Measurements from ENCODE around the gene CLEC16A. TPM values are rescaled to one million over a fixed set of nuclear protein-coding genes. Genes with fewer than 3 reads are reported as not detected.

CLEC16A gene
- total RNA-seq, 2 experiments from 2014 or later: 32.6 to 34.9 TPM

GRCh38 chr16:11127610-11128195 is 183.3 kb downstream of the CLEC16A start:
- ChIA-PET POLR2A (no interaction called here), CTCF (no interaction called here)

- ChIA-PET POLR2A (no interaction called here), CTCF (interaction anchor here (1.3 kb wide), 1 partner anchor 23 kb away, joined by 3 read pairs; no protein-coding TSS in a partner anchor)
These were observed 184.1 kb downstream of the CLEC16A start for GRCh38 chr16:11128211-11129141.

GRCh38 chr16:11129378-11129781 is 185.0 kb downstream of the CLEC16A start:
- ChIA-PET CTCF (interaction anchor here (0.7 to 1.3 kb wide), 2 partner anchors 22 to 360 kb away, joined by 3 read pairs; no protein-coding TSS in a partner anchor), POLR2A (no interaction called here)

- ChIA-PET CTCF (no interaction called here), POLR2A (no interaction called here)
These were observed 186.8 kb downstream of the CLEC16A start for GRCh38 chr16:11130978-11131665.

- ChIA-PET CTCF (no interaction called here), POLR2A (no interaction called here)
These were observed 187.3 kb downstream of the CLEC16A start for GRCh38 chr16:11131706-11132105.

- ChIA-PET CTCF (no interaction called here), POLR2A (no interaction called here)
These were observed 189.1 kb downstream of the CLEC16A start for GRCh38 chr16:11133344-11133943.

- POLR2A ChIA-PET: no interaction called here
These were observed 190.5 kb downstream of the CLEC16A start for GRCh38 chr16:11134722-11135463.

GRCh38 chr16:11135464-11135973 is 191.2 kb downstream of the CLEC16A start:
- CTCF ChIA-PET: no interaction called here
- POLR2A ChIA-PET: no interaction called here

More at GRCh38 chr16:11134722-11135463, 190.5 kb downstream of the CLEC16A start:
- CTCF ChIA-PET: no interaction called here

GRCh38 chr16:11136600-11136999 is 192.2 kb downstream of the CLEC16A start:
- CTCF ChIA-PET: no interaction called here
- POLR2A ChIA-PET: interaction anchor here (0.6 kb wide), 1 partner anchor 122 kb away, joined by 4 read pairs; no protein-coding TSS in a partner anchor

GRCh38 chr16:11138022-11138768 is 193.8 kb downstream of the CLEC16A start:
- POLR2A ChIA-PET: no interaction called here
- CTCF ChIA-PET: interaction anchor here (0.6 kb wide), 1 partner anchor 18 kb away, joined by 4 read pairs; no protein-coding TSS in a partner anchor

- CTCF ChIA-PET: interaction anchor here (0.6 kb wide), 1 partner anchor 17 kb away, joined by 4 read pairs; no protein-coding TSS in a partner anchor
- POLR2A ChIA-PET: no interaction called here
These were observed 194.5 kb downstream of the CLEC16A start for GRCh38 chr16:11138769-11139325.

- POLR2A ChIA-PET: interaction anchor here (0.5 to 0.6 kb wide), 2 partner anchors 117 to 179 kb away, joined by 3 read pairs; partner anchors contain the start of gene SOCS1
These were observed 195.1 kb downstream of the CLEC16A start for GRCh38 chr16:11139326-11140097.

GRCh38 chr16:11140098-11140375 is 195.7 kb downstream of the CLEC16A start:
- ChIA-PET CTCF (interaction anchor here (0.9 kb wide), 1 partner anchor 10 kb away, joined by 4 read pairs; no protein-coding TSS in a partner anchor), POLR2A (interaction anchor here (0.5 to 0.6 kb wide), 2 partner anchors 116 to 178 kb away, joined by 3 read pairs; partner anchors contain the start of gene SOCS1)

More at GRCh38 chr16:11139326-11140097, 195.1 kb downstream of the CLEC16A start:
- CTCF ChIA-PET: interaction anchor here (0.9 kb wide), 1 partner anchor 10 kb away, joined by 4 read pairs; no protein-coding TSS in a partner anchor

- POLR2A ChIA-PET: interaction anchor here (0.5 kb wide), 1 partner anchor 178 kb away, joined by 3 read pairs; no protein-coding TSS in a partner anchor
- CTCF ChIA-PET: interaction anchor here (0.9 to 1.0 kb wide), 2 partner anchors 9 to 20 kb away, joined by 3 to 4 read pairs; no protein-coding TSS in a partner anchor
These were observed 196.1 kb downstream of the CLEC16A start for GRCh38 chr16:11140466-11140865.

GRCh38 chr16:11140867-11141266 is 196.5 kb downstream of the CLEC16A start:
- ChIA-PET CTCF (interaction anchor here (1.0 kb wide), 1 partner anchor 20 kb away, joined by 3 read pairs; no protein-coding TSS in a partner anchor), POLR2A (no interaction called here)

GRCh38 chr16:11141409-11142260 is 197.3 kb downstream of the CLEC16A start:
- POLR2A ChIA-PET: no interaction called here
- CTCF ChIA-PET: interaction anchor here (1.0 kb wide), 1 partner anchor 19 kb away, joined by 3 read pairs; no protein-coding TSS in a partner anchor

All from activated CD8-positive, alpha-beta memory T cell treated with anti-CD3 and anti-CD28 coated beads for 36 hours (primary cell).